ENCODE data around the gene EZH1.

Gene EZH1

GRCh38 chr17:42744806-42745617 is at the start of gene EZH1:
EZH1 (minus strand) TSS chr17:42745040; CDS start chr17:42728941, 16,099 bp downstream.
- TF ChIP-seq POLR2A (IDR thresholded peaks at IDR 0.05; ENCODE audit: low read length) (peak; percentile 55), GATA1 (IDR thresholded peaks at IDR 0.05; ENCODE audit: low read depth, low read length) (no peak)
- peak; percentile 94 to 97 for DNase-seq

DNA sequence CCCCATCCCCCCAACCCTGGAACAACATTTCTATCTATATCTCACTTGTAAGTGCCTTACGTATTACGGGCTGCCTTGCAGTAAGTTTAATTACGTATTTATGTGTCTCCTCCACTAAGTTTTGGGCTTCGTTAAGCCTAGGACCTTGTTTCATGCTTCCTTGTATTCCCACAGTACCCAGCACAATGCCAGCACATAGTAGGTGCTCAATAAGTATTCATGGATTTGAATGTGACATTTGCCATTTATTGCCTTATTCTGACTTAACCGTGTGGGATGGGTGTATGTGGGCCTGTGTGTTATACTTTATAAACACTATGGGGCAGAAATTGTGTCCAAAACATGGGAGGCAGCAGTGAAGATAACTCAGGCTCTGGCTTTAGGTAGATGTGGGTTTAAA is 47.7 kb upstream of the EZH1 start:
- TF ChIP-seq POLR2A (IDR thresholded peaks at IDR 0.05; ENCODE audit: low read length) (no peak), GATA1 (IDR thresholded peaks at IDR 0.05; ENCODE audit: low read depth, low read length) (no peak)
- DNase-seq = no peak

GRCh38 chr17:42791948-42792347 is 47.1 kb upstream of the EZH1 start:
- DNase-seq = no peak
- no peak for TF ChIP-seq POLR2A (IDR thresholded peaks at IDR 0.05; ENCODE audit: low read length)
- TF ChIP-seq GATA1 (IDR thresholded peaks at IDR 0.05; ENCODE audit: low read depth, low read length) = no peak

DNA sequence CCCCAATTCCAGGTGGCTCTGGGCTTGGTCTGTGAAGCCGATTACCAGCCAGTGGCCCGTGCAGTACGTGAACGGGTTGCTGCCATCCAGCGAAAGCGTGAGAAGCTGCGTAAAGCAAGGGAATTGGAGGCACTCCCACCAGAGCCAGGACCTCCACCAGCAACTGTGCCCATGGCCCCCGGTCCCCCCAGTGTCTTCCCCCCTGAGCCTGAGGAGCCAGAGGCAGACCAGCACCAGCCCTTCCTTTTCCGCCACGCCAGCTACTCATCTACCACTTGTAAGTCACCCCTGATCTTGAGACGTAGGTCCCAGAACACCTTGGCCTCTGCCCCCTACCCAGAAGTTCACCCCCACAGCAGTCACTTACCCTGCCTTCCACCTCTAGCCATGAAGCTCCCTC is 42.4 kb upstream of the EZH1 start:
- DNase-seq = no peak
- TF ChIP-seq POLR2A (IDR thresholded peaks at IDR 0.05; ENCODE audit: low read length) (no peak), GATA1 (IDR thresholded peaks at IDR 0.05; ENCODE audit: low read depth, low read length) (no peak)

DNA sequence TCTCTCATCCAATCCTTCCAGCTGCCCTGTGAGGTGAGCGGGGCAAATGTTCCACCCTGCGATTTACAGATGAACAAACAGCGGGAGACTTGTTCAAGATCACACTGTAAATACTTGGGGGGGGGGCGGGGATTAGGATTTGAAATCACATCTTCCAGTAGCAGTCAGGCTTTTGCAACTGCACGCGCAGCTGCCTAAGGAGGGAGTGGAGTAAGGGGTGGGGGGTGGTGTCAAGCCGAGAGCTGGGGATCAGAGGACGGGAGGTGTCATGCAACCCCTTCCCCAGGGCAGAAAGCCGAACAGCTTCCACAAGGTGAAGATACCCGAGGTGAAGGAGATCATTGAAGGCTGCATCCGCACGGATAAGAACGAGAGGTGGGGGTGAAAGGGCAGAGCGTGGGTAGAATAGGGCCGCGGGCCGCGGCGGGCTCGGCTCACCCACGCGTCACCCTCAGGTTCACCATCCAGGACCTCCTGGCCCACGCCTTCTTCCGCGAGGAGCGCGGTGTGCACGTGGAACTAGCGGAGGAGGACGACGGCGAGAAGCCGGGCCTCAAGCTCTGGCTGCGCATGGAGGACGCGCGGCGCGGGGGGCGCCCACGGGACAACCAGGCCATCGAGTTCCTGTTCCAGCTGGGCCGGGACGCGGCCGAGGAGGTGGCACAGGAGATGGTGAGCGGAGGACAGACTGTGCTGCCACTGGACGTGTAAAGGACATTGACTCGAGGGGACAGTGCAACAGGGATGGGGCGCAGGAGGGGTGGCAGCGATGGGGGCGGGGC is 40.2 kb upstream of the EZH1 start:
- TF ChIP-seq GATA1 (IDR thresholded peaks at IDR 0.05; ENCODE audit: low read depth, low read length) (no peak), POLR2A (IDR thresholded peaks at IDR 0.05; ENCODE audit: low read length) (no peak)
- DNase-seq = no peak

GRCh38 chr17:42784409-42784808 is 39.6 kb upstream of the EZH1 start:
- no peak for DNase-seq
- TF ChIP-seq POLR2A (IDR thresholded peaks at IDR 0.05; ENCODE audit: low read length) = no peak
- TF ChIP-seq GATA1 (IDR thresholded peaks at IDR 0.05; ENCODE audit: low read depth, low read length) = no peak

DNA sequence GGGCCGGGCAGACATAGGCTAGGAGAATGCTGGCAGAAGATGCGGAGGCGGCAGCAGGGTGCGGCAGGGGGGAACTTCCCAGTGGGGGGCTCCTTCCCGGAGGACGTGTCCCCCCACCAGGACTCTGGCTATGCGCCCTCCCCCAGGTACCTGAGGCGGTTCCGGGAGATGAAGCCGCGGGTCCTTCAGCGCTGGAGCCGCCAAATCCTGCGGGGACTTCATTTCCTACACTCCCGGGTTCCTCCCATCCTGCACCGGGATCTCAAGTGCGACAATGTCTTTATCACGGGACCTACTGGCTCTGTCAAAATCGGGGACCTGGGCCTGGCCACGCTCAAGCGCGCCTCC is 38.9 kb upstream of the EZH1 start:
- no peak for TF ChIP-seq POLR2A (IDR thresholded peaks at IDR 0.05; ENCODE audit: low read length)
- TF ChIP-seq GATA1 (IDR thresholded peaks at IDR 0.05; ENCODE audit: low read depth, low read length) = no peak

DNA sequence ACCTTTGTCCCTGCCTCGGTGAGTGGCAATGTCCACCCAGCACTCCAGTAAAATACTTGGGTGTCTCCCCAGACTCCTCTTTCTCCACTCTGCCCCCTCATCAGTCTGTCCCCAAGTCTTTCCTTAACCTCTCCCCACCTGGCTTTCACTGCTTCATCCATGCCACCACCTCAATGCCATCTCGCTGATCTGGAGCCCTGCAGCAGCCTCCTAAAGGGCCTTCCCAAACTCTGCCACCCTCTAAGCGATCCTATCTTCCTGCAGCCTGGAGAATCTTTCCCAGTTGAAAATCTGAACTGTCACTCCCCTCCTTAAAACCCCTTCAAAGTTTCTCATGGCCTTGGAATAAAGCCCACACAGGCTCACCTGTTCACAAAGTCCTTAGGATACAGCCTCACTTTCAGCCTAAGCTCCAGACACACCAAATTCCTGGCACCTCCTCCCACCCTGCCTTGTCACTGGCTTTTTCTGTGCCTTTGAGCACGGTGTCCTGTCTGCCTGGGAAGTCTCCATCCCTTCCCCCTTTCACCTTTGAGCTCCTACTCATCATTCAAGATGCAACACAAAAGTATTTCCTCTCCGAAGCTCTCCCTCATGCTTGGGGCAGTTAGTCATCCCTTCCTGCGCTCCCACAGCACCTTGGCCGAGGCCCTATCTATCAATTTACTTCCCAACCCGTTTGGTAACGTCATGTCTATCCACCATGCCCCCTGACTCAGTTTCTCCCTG is 38.4 kb upstream of the EZH1 start:
- no peak for TF ChIP-seq POLR2A (IDR thresholded peaks at IDR 0.05; ENCODE audit: low read length)
- TF ChIP-seq GATA1 (IDR thresholded peaks at IDR 0.05; ENCODE audit: low read depth, low read length) = no peak
- DNase-seq = no peak

More for the DNA sequence above, 38.9 kb upstream of the EZH1 start:
- DNase-seq = no peak

- no peak for DNase-seq
- TF ChIP-seq GATA1 (IDR thresholded peaks at IDR 0.05; ENCODE audit: low read depth, low read length) (no peak), POLR2A (IDR thresholded peaks at IDR 0.05; ENCODE audit: low read length) (no peak)
These were observed 37.6 kb upstream of the EZH1 start for GRCh38 chr17:42782166-42783061.

GRCh38 chr17:42781639-42782165 is 36.9 kb upstream of the EZH1 start:
- no peak for TF ChIP-seq GATA1 (IDR thresholded peaks at IDR 0.05; ENCODE audit: low read depth, low read length)
- peak; percentile 2 for TF ChIP-seq POLR2A (IDR thresholded peaks at IDR 0.05; ENCODE audit: low read length)
- no peak for DNase-seq

- DNase-seq = no peak
- no peak for TF ChIP-seq GATA1 (IDR thresholded peaks at IDR 0.05; ENCODE audit: low read depth, low read length)
- TF ChIP-seq POLR2A (IDR thresholded peaks at IDR 0.05; ENCODE audit: low read length) = peak; percentile 15
These were observed 36.2 kb upstream of the EZH1 start for GRCh38 chr17:42780851-42781638.

Data from erythroblast (primary cell).